Sigmoid colon (tissue), 7 donors: Measurements from ENCODE around the gene PRKG1. TPM values are rescaled to one million over a fixed set of nuclear protein-coding genes. Genes with fewer than 3 reads are reported as not detected.

Source experiments
- DNase-seq: peaks from one replicate; pipeline ENCODE4 v3.0.0-alpha.2; 2019
- H3K27ac ChIP-seq, 4 donors: fragments of 200-600 bp; sonication (generic); one replicate each; pipeline ENCODE4 v1.5.1; 2016 to 2019; ENCODE audit warnings: mild to moderate bottlenecking in 1 of 4
- H3K27me3 ChIP-seq, 3 donors: fragments of 200-600 bp; sonication (generic); one replicate each; pipeline ENCODE4 v1.5.1; 2019; ENCODE audit warnings: mild to moderate bottlenecking in 1 of 3
- H3K36me3 ChIP-seq, 4 donors: fragments of 200-600 bp; sonication (generic); one replicate each; pipeline ENCODE4 v1.5.1; 2016 to 2019
- H3K4me1 ChIP-seq, 4 donors: fragments of 200-600 bp; sonication (generic); one replicate each; pipeline ENCODE4 v1.5.1; 2017 to 2019
- H3K4me3 ChIP-seq, 4 donors: fragments of 200-600 bp; sonication (generic); one replicate each; pipeline ENCODE4 v1.5.1; 2017 to 2019; ENCODE audit warnings: mild to moderate bottlenecking in 2 of 4, moderate library complexity in 1 of 4
- H3K9me3 ChIP-seq, 4 donors: fragments of 200-600 bp in 3 of 4; sonication (generic) in 3 of 4; one replicate each; pipeline versions ENCODE4 v1.5.1 to v1.6.1; 2013 to 2019
- CTCF ChIP-seq, 4 experiments: fragments of 450-650 bp in 3 of 4; fragments of 200-600 bp in 1 of 4; IDR thresholded peaks; one replicate each; pipeline ENCODE4 v1.5.1; 2016 to 2019; ENCODE audit warnings: antibody characterized with exemption in 4 of 4, mild to moderate bottlenecking in 3 of 4, moderate library complexity in 2 of 4
- EP300 ChIP-seq, 4 donors: sonication (generic); formaldehyde crosslinking; IDR thresholded peaks; one replicate each; pipeline ENCODE4 v1.6.1; 2017; ENCODE audit warnings: antibody characterized with exemption in 4 of 4
- POLR2A ChIP-seq, 2 donors: fragments of 450-650 bp; IDR thresholded peaks; one replicate each; pipeline ENCODE4 v1.6.1; 2016; ENCODE audit warnings: antibody characterized with exemption in 2 of 2, mild to moderate bottlenecking in 2 of 2, moderate library complexity in 2 of 2
- POLR2AphosphoS5 ChIP-seq, 4 donors: sonication (generic); formaldehyde crosslinking; IDR thresholded peaks; one replicate each; pipeline ENCODE4 v1.6.1; 2017; ENCODE audit warnings: antibody characterized with exemption in 4 of 4
- WGBS, 2 donors: extraction: QIAGEN DNeasy Blood & Tissue Kit; methylation state at CpG; one replicate each; pipeline ENCODE4 v1.1.7; 2013; 5-methylcytosine and 5-hydroxymethylcytosine counted together
- intact Hi-C: fragments of 100-400 bp; cut with DNase I; formaldehyde crosslinking; loops from one replicate; pipeline ENCODE4 v1.15.1; 2023
- polyA plus RNA-seq, 3 donors: library from polyadenylated mRNA; stranded (reverse); fragments of 200-250 nt; gene quantifications; one replicate each; pipeline ENCODE4 v1.2.3, GENCODE V29; 2013
- total RNA-seq, 4 donors: library from RNA; depleted of rRNA; stranded (reverse); fragments of >200 nt; gene quantifications; one replicate each; pipeline ENCODE4 v1.1.0, GENCODE V29; 2016
- donor health status: healthy with polysubstance abuse.
- donor health status: Bipolar disorder and iron deficiency.
- donor health status: healthy.

Gene PRKG1
- total and polyA plus RNA-seq, 7 donors = 3.7 to 92.9 (median 60.2) TPM

- Histone ChIP-seq H3K4me1 (peaks cover 0 to 60% (median 37%) of the 10 kb centered on the region in 4 donors), H3K27ac (peak overlapping the region; percentile 30 to 93 (median 56)), H3K9me3 (no peaks in the 10 kb centered on the region), H3K27me3 (no peaks in the 10 kb centered on the region), H3K4me3 (no peak overlapping the region), H3K36me3 (no peaks in the 10 kb centered on the region)
- no peak for DNase-seq
- 51 to 79% methylated on average over 5 of the region's 5 CpGs for WGBS, 2 donors
- no peak for TF ChIP-seq CTCF (IDR thresholded peaks at IDR 0.05)
- TF ChIP-seq POLR2AphosphoS5 (IDR thresholded peaks at IDR 0.05) = no peak
- no peak for TF ChIP-seq EP300 (IDR thresholded peaks at IDR 0.05)
- TF ChIP-seq POLR2A (IDR thresholded peaks at IDR 0.05) = no peak
- intact Hi-C loops = no loop called here
Observed at GRCh38 chr10:51080311-51081006, 6.2 kb downstream of the PRKG1 start.

GRCh38 chr10:51082857-51083256 lies 8.6 kb downstream of the PRKG1 start:
- no peak for TF ChIP-seq CTCF (IDR thresholded peaks at IDR 0.05)
- TF ChIP-seq POLR2AphosphoS5 (IDR thresholded peaks at IDR 0.05) = no peak
- TF ChIP-seq POLR2A (IDR thresholded peaks at IDR 0.05) = no peak
- no peak for TF ChIP-seq EP300 (IDR thresholded peaks at IDR 0.05)
- Histone ChIP-seq H3K9me3 (no peaks in the 10 kb centered on the region), H3K4me1 (peaks cover 0 to 54% (median 32%) of the 10 kb centered on the region in 4 donors), H3K27me3 (no peaks in the 10 kb centered on the region), H3K27ac (peak overlapping the region; percentile 72 to 83 (median 78)), H3K36me3 (no peaks in the 10 kb centered on the region), H3K4me3 (peak overlapping the region in 2 of 4 donors; percentile 12 to 14)
- no peak for DNase-seq
- intact Hi-C loops = no loop called here

DNA sequence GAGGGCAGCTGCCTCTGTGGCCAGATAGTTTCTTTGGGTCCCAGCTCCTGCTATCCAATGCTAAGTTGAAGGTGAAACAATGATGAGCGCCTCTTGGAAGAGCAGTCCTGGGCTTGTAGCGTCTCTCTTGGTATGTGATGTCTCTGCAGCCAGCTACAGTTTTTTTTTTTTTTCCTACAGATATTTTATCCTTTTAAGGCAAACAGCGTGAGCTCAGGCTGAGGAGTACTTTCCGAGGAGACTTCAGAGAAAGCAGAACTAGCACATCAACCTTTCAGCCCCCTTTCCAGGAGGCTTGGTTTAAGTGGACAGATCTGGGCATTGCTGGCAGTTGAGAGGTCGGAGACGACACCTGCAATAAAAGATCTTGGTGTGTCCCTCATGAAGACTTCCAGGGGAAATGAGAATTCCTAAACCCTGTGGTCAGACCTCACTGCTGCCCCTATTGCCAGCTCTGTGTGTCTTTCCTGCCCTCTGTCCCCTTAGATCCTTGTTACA lies 9.1 kb downstream of the PRKG1 start:
- Histone ChIP-seq H3K36me3 (no peaks in the 10 kb centered on the region), H3K27ac (peak overlapping the region; percentile 72 to 83 (median 78)), H3K4me3 (peak overlapping the region in 2 of 4 donors; percentile 12 to 14), H3K4me1 (peaks cover 0 to 49% (median 32%) of the 10 kb centered on the region in 4 donors), H3K9me3 (no peaks in the 10 kb centered on the region), H3K27me3 (no peaks in the 10 kb centered on the region)
- no peak for TF ChIP-seq POLR2A (IDR thresholded peaks at IDR 0.05)
- peak in 1 of 4 experiments; percentile 10 for TF ChIP-seq CTCF (IDR thresholded peaks at IDR 0.05)
- 70 to 75% methylated on average over 6 of the region's 6 CpGs for WGBS, 2 donors
- no peak for DNase-seq
- intact Hi-C loops = no loop called here

DNA sequence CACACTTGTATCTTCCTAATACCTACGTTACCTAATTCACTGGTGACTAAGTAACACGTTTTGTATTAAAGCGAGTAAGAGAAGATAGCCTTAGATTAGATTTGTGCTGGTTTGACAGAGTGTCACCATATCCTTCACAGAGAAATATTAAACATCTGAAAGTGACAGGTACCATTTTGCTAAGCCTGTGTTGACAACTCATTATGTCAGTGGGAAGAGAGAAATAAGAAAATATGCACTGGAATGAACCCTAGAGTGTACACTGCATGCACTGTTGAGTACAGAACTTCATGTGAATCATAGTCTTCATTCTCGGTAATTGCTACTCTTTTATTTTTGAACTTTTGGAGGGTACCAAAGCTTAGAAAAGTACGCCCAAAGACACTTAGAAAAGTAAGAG lies 10.9 kb downstream of the PRKG1 start:
- WGBS, 2 donors = 94% methylated on average over 5 of the region's 5 CpGs
- Histone ChIP-seq H3K9me3 (no peaks in the 10 kb centered on the region), H3K4me1 (peaks cover 0 to 33% (median 20%) of the 10 kb centered on the region in 4 donors), H3K4me3 (no peak overlapping the region), H3K36me3 (no peaks in the 10 kb centered on the region), H3K27ac (peak overlapping the region in 2 of 4 donors; percentile 76 to 83), H3K27me3 (no peaks in the 10 kb centered on the region)
- DNase-seq = no peak
- intact Hi-C loops = no loop called here
- TF ChIP-seq POLR2AphosphoS5 (IDR thresholded peaks at IDR 0.05) = no peak

DNA sequence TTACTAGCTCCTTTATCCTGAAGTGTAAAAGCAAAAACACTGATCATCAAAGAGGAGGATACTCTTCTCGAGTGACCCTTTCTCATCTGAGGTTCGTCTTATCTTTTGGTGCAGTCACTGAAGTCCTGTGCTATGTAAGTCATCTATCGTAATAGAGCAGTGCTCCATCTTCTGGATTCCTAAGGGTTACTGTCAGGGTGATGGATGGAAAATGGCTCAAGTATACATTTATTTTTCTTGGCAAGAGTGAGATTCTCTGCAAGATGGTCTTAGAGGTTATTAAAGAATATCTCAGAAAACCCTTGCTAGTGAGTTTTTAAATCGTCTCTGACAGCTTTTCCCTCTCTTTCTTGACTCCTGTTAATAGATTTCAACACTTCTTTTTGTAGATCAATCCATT lies 12.4 kb downstream of the PRKG1 start:
- H3K27me3 ChIP-seq = no peaks in the 10 kb centered on the region
- peak overlapping the region in 1 of 4 donors; percentile 83 for H3K27ac ChIP-seq
- intact Hi-C loops = no loop called here
- H3K9me3 ChIP-seq = no peaks in the 10 kb centered on the region
- peaks cover 0 to 31% (median 14%) of the 10 kb centered on the region in 4 donors for H3K4me1 ChIP-seq
- no peaks in the 10 kb centered on the region for H3K36me3 ChIP-seq
- 85 to 90% methylated on average over 4 of the region's 4 CpGs for whole genome bisulfite sequencing, 2 donors
- H3K4me3 ChIP-seq = no peak overlapping the region
- no peak for TF ChIP-seq CTCF (IDR thresholded peaks at IDR 0.05)
- DNase-seq = no peak
